ENCODE data around the gene GABARAPL2. TPM values are rescaled to one million over a fixed set of nuclear protein-coding genes. Genes with fewer than 3 reads are reported as not detected.

GABARAPL2 gene, protein sequence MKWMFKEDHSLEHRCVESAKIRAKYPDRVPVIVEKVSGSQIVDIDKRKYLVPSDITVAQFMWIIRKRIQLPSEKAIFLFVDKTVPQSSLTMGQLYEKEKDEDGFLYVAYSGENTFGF
- 136 TPM for polyA plus RNA-seq
- long read RNA-seq, donor 1, transcript GABARAPL2-204 (1 exons, 2,274 nt) = major isoform, 89 of 141 reads
- long read RNA-seq, donor 1, transcript GABARAPL2-201 (4 exons, 1,002 nt) = minor isoform, 45 of 141 reads
- long read RNA-seq, donor 1, partial matches to known transcripts = 5 of 141 reads
- long read RNA-seq, donor 1, other reads (novel, unspliced or antisense) = 0 of 141 reads
- long read RNA-seq, donor 2, transcript GABARAPL2-204 (1 exons, 2,274 nt) = major isoform, 161 of 490 reads
- long read RNA-seq, donor 2, transcript GABARAPL2-201 (4 exons, 1,002 nt) = minor isoform, 119 of 490 reads
- long read RNA-seq, donor 2, partial matches to known transcripts = 170 of 490 reads
- long read RNA-seq, donor 2, other reads (novel, unspliced or antisense) = 35 of 490 reads
- long read RNA-seq, donor 3 = 0 reads
- long read RNA-seq, donor 4, transcript GABARAPL2-201 (4 exons, 1,002 nt) = minor isoform, 10 of 28 reads
- long read RNA-seq, donor 4, transcript GABARAPL2-204 (1 exons, 2,274 nt) = major isoform, 18 of 28 reads
- long read RNA-seq, donor 4, partial matches to known transcripts = 0 of 28 reads
- long read RNA-seq, donor 4, other reads (novel, unspliced or antisense) = 0 of 28 reads
- long read RNA-seq, donor 5, transcript GABARAPL2-201 (4 exons, 1,002 nt) = minor isoform, 66 of 176 reads
- long read RNA-seq, donor 5, transcript GABARAPL2-204 (1 exons, 2,274 nt) = major isoform, 103 of 176 reads
- long read RNA-seq, donor 5, partial matches to known transcripts = 5 of 176 reads
- long read RNA-seq, donor 5, other reads (novel, unspliced or antisense) = 0 of 176 reads
- long read RNA-seq, donor 6, transcript GABARAPL2-204 (1 exons, 2,274 nt) = major isoform, 175 of 281 reads
- long read RNA-seq, donor 6, transcript GABARAPL2-201 (4 exons, 1,002 nt) = minor isoform, 96 of 281 reads
- long read RNA-seq, donor 6, partial matches to known transcripts = 7 of 281 reads
- long read RNA-seq, donor 6, other reads (novel, unspliced or antisense) = 0 of 281 reads
- long read RNA-seq, donor 7, transcript GABARAPL2-204 (1 exons, 2,274 nt) = major isoform, 89 of 136 reads
- long read RNA-seq, donor 7, transcript GABARAPL2-201 (4 exons, 1,002 nt) = minor isoform, 44 of 136 reads
- long read RNA-seq, donor 7, partial matches to known transcripts = 0 of 136 reads
- long read RNA-seq, donor 7, other reads (novel, unspliced or antisense) = 0 of 136 reads
- long read RNA-seq, donor 8, transcript GABARAPL2-201 (4 exons, 1,002 nt) = minor isoform, 141 of 411 reads
- long read RNA-seq, donor 8, transcript GABARAPL2-204 (1 exons, 2,274 nt) = major isoform, 252 of 411 reads
- long read RNA-seq, donor 8, partial matches to known transcripts = 17 of 411 reads
- long read RNA-seq, donor 8, other reads (novel, unspliced or antisense) = 0 of 411 reads
- long read RNA-seq, donor 9, transcript GABARAPL2-204 (1 exons, 2,274 nt) = major isoform, 191 of 293 reads
- long read RNA-seq, donor 9, transcript GABARAPL2-201 (4 exons, 1,002 nt) = minor isoform, 90 of 293 reads
- long read RNA-seq, donor 9, partial matches to known transcripts = 10 of 293 reads
- long read RNA-seq, donor 9, other reads (novel, unspliced or antisense) = 0 of 293 reads
- long read RNA-seq, donor 10, transcript GABARAPL2-201 (4 exons, 1,002 nt) = minor isoform, 119 of 316 reads
- long read RNA-seq, donor 10, transcript GABARAPL2-204 (1 exons, 2,274 nt) = major isoform, 188 of 316 reads
- long read RNA-seq, donor 10, partial matches to known transcripts = 7 of 316 reads
- long read RNA-seq, donor 10, other reads (novel, unspliced or antisense) = 0 of 316 reads
- long read RNA-seq, donor 11, transcript GABARAPL2-204 (1 exons, 2,274 nt) = major isoform, 123 of 208 reads
- long read RNA-seq, donor 11, transcript GABARAPL2-201 (4 exons, 1,002 nt) = minor isoform, 76 of 208 reads
- long read RNA-seq, donor 11, partial matches to known transcripts = 8 of 208 reads
- long read RNA-seq, donor 11, other reads (novel, unspliced or antisense) = 0 of 208 reads

DNA sequence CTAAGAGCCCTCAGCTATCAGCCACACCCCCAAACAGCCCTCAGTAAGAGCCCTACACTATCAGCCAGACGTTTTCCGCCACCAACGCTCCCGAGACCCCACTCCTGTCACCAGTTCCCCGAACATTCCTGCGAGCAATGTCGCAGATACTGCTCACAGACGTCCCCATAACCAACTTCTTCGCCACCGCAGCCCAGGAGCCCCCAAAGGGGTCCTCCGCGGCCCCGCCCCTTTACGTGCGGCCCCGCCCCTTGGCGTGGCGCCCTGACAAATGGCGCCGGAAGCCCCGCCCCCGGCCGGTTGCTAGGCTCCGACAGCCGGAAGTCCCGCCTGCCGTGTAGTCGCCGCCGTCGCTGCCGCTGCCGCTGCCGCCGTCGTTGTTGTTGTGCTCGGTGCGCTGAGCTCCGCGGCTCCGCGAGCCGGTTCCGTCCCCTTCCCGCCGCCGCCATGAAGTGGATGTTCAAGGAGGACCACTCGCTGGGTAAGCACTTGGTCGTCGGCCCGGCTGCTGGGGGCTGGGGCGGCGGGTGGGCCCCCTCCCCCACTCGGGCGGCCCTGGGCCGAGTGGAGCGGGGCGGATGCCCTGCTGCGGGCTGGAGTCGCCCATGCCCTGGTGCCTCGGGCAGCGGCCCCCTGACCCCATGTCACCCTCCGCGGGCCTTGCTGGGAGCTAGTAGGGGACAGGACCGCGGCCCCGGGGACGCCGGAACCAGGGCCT is at the start of gene GABARAPL2:
GABARAPL2 (plus strand) TSS at position 340 of the 718 bp plus-strand sequence; CDS start at position 448, 108 bp downstream.
- H3K4me3 ChIP-seq (ENCODE audit: low read length) = peak within 1 kb of the TSS; percentile 79
- no peaks in the 10 kb centered on the region for H3K9me3 ChIP-seq (ENCODE audit: control insufficient read depth, low read depth, low read length)
- H3K27ac ChIP-seq (ENCODE audit: low read length) = peak within 1 kb of the TSS; percentile 94
- DNase-seq = peak; percentile 81 to 88
- WGBS (ENCODE audit: insufficient coverage, low lambda C conversion rate) = no CpG with 5 or more reads among the region's 69 CpGs
- no peaks in the 10 kb centered on the region for H3K27me3 ChIP-seq (ENCODE audit: control insufficient read depth, insufficient read depth, low read length)
- H3K36me3 ChIP-seq (ENCODE audit: control insufficient read depth, insufficient read depth, low read length) = peaks cover 36% of the 10 kb centered on the region
- peaks cover 8% of the 10 kb centered on the region for H3K4me1 ChIP-seq (ENCODE audit: control insufficient read depth, insufficient read depth, low read length)

DNA sequence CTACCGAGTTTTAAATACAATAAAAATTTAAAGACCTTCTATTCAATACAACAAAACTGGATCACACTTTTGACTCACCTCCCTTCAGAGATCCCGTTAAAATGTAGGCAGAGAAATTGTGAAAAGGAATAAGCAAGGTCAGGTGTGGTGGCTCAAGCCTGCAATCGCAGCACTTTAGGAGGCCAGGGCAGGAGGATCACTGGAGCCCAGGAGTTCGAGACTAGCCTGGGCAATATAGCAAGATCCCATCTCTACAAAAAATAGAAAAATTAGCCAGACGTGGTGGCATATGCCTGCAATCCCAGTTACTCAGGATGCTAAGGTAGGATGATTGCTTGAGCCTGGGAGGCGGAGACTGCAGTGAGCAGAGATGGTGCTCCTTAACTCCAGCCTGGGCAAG is 47.0 kb upstream of the GABARAPL2 start:
- Histone ChIP-seq H3K36me3 (ENCODE audit: control insufficient read depth, insufficient read depth, low read length) (no peaks in the 10 kb centered on the region), H3K27ac (ENCODE audit: low read length) (no peak overlapping the region), H3K9me3 (ENCODE audit: control insufficient read depth, low read depth, low read length) (no peaks in the 10 kb centered on the region), H3K4me1 (ENCODE audit: control insufficient read depth, insufficient read depth, low read length) (peaks cover 7% of the 10 kb centered on the region), H3K4me3 (ENCODE audit: low read length) (no peak overlapping the region), H3K27me3 (ENCODE audit: control insufficient read depth, insufficient read depth, low read length) (no peaks in the 10 kb centered on the region)
- WGBS (ENCODE audit: insufficient coverage, low lambda C conversion rate) = 100% methylated on average over 1 of the region's 6 CpGs
- no peak for DNase-seq

DNA sequence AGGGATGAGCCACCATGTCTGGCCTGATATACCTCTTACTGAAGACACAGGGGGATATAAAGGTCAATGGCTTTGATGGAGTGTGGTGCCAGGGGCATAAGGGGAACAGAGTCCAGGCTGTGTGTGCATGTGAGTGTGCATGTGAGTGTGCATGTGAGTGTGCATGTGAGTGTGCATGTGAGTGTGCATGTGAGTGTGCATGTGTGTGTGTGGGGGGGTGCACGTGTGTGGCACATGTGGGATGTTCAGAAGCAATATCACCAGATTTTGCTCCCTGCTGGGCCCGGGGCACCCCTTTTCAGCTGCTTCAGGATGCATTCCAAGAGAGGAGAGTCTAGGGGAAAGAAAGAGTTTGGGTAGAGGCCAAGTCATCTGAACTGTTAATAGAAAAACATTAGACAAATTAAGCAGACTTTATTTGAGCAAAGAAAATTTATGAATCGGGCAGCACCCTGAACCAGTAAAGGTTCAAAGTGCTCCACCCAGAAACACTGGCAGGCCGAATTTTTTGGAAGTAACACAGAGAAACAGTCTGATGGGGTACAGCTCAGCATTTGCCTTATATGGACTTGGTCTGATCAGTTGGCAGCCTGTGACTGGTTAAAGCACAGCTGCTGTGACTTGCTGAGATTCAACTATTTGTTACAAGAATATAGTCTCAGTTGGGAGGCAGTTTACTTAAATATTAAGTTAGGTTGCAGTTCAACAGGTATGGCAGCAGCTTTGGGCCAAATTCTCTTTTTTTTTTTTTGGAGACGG is 40.0 kb upstream of the GABARAPL2 start:
- H3K4me3 ChIP-seq (ENCODE audit: low read length) = no peak overlapping the region
- DNase-seq = no peak
- no peak overlapping the region for H3K27ac ChIP-seq (ENCODE audit: low read length)
- WGBS (ENCODE audit: insufficient coverage, low lambda C conversion rate) = no CpG with 5 or more reads among the region's 5 CpGs
- peaks cover 14% of the 10 kb centered on the region for H3K9me3 ChIP-seq (ENCODE audit: control insufficient read depth, low read depth, low read length)
- H3K4me1 ChIP-seq (ENCODE audit: control insufficient read depth, insufficient read depth, low read length) = peaks cover 11% of the 10 kb centered on the region
- no peaks in the 10 kb centered on the region for H3K36me3 ChIP-seq (ENCODE audit: control insufficient read depth, insufficient read depth, low read length)
- H3K27me3 ChIP-seq (ENCODE audit: control insufficient read depth, insufficient read depth, low read length) = no peaks in the 10 kb centered on the region

DNA sequence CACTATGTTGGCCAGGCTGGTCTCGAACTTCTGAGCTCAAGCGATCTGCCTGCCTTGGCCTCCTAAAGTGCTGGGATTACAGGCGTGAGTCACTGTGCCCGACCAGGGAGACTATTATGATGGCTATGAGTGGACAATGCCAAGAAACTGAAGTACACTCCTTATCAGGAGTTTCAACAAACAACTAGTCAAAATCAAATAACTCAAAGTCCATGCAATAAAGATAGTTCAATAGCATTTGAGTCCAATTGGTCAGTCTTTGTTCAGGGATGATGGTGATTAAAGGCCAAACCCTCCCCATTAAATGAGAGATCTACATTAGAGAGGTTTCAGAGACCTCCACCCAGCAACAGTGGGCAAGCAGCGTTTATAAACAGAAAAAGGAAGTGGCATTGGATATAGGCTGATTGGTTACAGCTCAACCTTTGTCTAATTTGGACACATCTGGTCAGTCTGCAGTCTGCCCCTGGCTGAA is 38.3 kb upstream of the GABARAPL2 start:
- peaks cover 14% of the 10 kb centered on the region for H3K9me3 ChIP-seq (ENCODE audit: control insufficient read depth, low read depth, low read length)

DNA sequence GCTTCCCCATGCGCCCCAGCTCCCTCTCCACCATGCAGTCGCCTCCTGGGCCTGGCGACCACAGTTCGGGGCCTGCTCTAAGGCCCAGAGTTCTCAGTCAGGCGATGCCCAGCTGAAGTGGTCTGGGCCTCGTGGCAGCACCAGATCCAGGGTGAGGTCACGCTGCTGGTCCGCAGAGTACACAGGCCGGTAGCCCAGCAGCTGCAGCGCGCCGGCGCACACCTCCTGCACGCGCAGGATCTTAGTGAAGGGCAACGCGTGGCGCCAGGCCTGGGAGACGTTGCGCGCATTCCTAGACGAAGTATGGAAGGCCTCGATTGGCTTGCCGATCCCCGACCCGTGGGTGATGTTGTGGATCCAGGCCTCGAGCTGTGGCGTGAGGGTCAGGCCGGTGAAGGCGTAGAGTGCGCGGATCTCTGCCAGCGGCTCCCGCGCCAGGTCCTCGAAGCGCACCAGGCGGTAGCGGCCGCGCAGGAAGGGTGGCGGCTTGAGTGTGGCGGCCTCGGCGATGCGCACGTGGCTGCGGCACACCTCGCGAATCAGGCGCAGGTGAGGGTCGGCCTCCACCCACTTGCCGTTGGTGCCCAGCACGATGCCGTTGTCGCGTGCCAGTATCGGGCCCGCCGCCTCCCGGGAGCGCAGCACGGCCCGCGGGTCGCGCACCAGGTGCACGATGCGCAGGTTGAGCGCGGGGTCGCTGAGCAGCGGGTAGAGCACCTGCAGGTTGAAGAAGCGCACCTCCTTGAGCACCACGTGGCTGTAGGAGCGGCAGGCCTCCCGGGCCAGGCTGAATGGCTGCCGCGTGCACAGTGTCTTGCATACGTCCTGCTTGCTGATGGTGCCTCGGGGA is 36.9 kb upstream of the GABARAPL2 start:
- H3K4me3 ChIP-seq (ENCODE audit: low read length) = no peak overlapping the region
- H3K36me3 ChIP-seq (ENCODE audit: control insufficient read depth, insufficient read depth, low read length) = no peaks in the 10 kb centered on the region
- no peak for DNase-seq
- H3K27ac ChIP-seq (ENCODE audit: low read length) = no peak overlapping the region
- no CpG with 5 or more reads among the region's 81 CpGs for whole genome bisulfite sequencing (ENCODE audit: insufficient coverage, low lambda C conversion rate)
- no peaks in the 10 kb centered on the region for H3K27me3 ChIP-seq (ENCODE audit: control insufficient read depth, insufficient read depth, low read length)
- H3K9me3 ChIP-seq (ENCODE audit: control insufficient read depth, low read depth, low read length) = peaks cover 14% of the 10 kb centered on the region
- peaks cover 11% of the 10 kb centered on the region for H3K4me1 ChIP-seq (ENCODE audit: control insufficient read depth, insufficient read depth, low read length)

More for the DNA sequence above, 38.3 kb upstream of the GABARAPL2 start:
- H3K4me3 ChIP-seq (ENCODE audit: low read length) = no peak overlapping the region
- H3K27me3 ChIP-seq (ENCODE audit: control insufficient read depth, insufficient read depth, low read length) = no peaks in the 10 kb centered on the region
- H3K27ac ChIP-seq (ENCODE audit: low read length) = peak overlapping the region; percentile 79
- no peaks in the 10 kb centered on the region for H3K36me3 ChIP-seq (ENCODE audit: control insufficient read depth, insufficient read depth, low read length)
- DNase-seq = peak; percentile 63 to 79
- peaks cover 11% of the 10 kb centered on the region for H3K4me1 ChIP-seq (ENCODE audit: control insufficient read depth, insufficient read depth, low read length)
- WGBS (ENCODE audit: insufficient coverage, low lambda C conversion rate) = no CpG with 5 or more reads among the region's 5 CpGs

DNA sequence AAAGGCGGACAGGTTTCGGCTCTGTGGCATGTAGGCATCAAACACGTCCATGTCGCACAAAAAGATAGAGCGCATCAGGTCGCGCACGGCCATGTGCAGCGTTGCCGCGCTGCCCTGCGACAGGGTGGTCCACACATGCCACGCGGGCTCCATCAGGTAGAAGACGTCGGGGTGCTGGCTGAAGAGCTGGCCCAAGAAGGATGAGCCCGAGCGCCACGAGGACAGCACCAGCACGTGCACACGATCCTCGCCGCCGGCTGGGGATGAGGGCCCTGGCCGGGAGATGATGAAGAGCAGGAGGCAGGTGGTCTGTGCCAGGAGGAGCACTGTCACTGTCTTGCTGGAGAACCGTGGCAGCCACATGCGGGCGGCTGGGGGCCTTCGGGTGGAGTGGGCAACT is 36.2 kb upstream of the GABARAPL2 start:
- WGBS (ENCODE audit: insufficient coverage, low lambda C conversion rate) = no CpG with 5 or more reads among the region's 29 CpGs
- Histone ChIP-seq H3K4me3 (ENCODE audit: low read length) (no peak overlapping the region), H3K27ac (ENCODE audit: low read length) (no peak overlapping the region), H3K4me1 (ENCODE audit: control insufficient read depth, insufficient read depth, low read length) (peaks cover 11% of the 10 kb centered on the region), H3K36me3 (ENCODE audit: control insufficient read depth, insufficient read depth, low read length) (no peaks in the 10 kb centered on the region), H3K27me3 (ENCODE audit: control insufficient read depth, insufficient read depth, low read length) (no peaks in the 10 kb centered on the region), H3K9me3 (ENCODE audit: control insufficient read depth, low read depth, low read length) (peaks cover 14% of the 10 kb centered on the region)
- DNase-seq = no peak

DNA sequence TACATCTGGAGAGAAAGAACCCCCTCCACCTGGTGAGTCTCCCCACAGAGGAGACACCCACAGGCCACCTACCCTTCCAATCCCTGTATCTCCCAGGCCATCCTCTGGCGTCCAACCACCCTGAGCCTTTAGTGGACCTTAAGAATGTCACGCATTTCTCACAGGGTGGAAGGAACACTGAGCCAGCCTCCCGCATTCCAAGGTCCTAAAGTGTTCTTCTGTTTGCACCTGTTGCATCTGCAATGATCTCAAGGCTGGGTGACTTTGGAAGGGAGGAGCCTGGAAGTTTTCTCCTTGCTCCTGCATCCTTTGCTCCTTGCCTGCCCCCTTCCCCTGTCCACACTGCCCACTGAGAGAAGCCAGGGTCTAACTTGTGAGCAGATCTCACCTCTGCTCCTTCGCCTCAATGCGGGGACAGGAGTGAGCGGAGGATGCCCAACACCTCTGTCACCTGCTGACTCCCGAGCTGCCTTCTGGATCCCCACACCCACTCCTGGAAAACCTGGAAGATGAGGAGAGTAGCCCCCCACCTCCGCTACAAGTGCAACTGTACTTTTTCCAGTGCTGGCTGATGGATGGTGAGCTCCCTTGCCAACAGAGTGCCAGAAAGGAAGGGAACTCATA is 33.9 kb upstream of the GABARAPL2 start:
- H3K27ac ChIP-seq (ENCODE audit: low read length) = no peak overlapping the region
- DNase-seq = no peak
- WGBS (ENCODE audit: insufficient coverage, low lambda C conversion rate) = no CpG with 5 or more reads among the region's 8 CpGs
- H3K9me3 ChIP-seq (ENCODE audit: control insufficient read depth, low read depth, low read length) = peaks cover 14% of the 10 kb centered on the region
- no peaks in the 10 kb centered on the region for H3K36me3 ChIP-seq (ENCODE audit: control insufficient read depth, insufficient read depth, low read length)
- no peak overlapping the region for H3K4me3 ChIP-seq (ENCODE audit: low read length)
- peaks cover 22% of the 10 kb centered on the region for H3K4me1 ChIP-seq (ENCODE audit: control insufficient read depth, insufficient read depth, low read length)
- H3K27me3 ChIP-seq (ENCODE audit: control insufficient read depth, insufficient read depth, low read length) = no peaks in the 10 kb centered on the region

Measured in large intestine (tissue), 12 donors.